H9 (cell line): ENCODE data around the gene DHX40. TPM values are rescaled to one million over a fixed set of nuclear protein-coding genes. Genes with fewer than 3 reads are reported as not detected.

ENCODE experiments used
- DNase-seq: peaks from one replicate; pipeline ENCODE4 v3.0.0-alpha.2; 2017
- H2AFZ ChIP-seq: one replicate; pipeline ENCODE4 v1.6.1; 2013; ENCODE audit warnings: mild to moderate bottlenecking, low read length, control low read depth, moderate library complexity
- H2AK5ac ChIP-seq: 2 replicates; pipeline ENCODE4 v1.6.1; 2013; ENCODE audit warnings: low read length, control low read depth, mixed read lengths; ENCODE audit not compliant: insufficient read length
- H2BK120ac ChIP-seq: one replicate; pipeline ENCODE4 v1.6.1; 2013; ENCODE audit warnings: low read depth, mild to moderate bottlenecking, low read length, control low read depth, inconsistent platforms; ENCODE audit not compliant: poor library complexity, severe bottlenecking
- H2BK12ac ChIP-seq: 2 replicates; pipeline ENCODE4 v1.6.1; 2013; ENCODE audit warnings: low read length, control low read depth, mixed read lengths, low read depth; ENCODE audit not compliant: insufficient read length
- H2BK15ac ChIP-seq: 2 replicates; pipeline ENCODE4 v1.6.1; 2013; ENCODE audit warnings: low read depth, low read length, control low read depth
- H2BK20ac ChIP-seq: one replicate; pipeline ENCODE4 v1.6.1; 2013; ENCODE audit warnings: low read depth, mild to moderate bottlenecking, low read length, control low read depth, inconsistent platforms; ENCODE audit not compliant: poor library complexity, severe bottlenecking
- H2BK5ac ChIP-seq: 2 replicates; pipeline ENCODE4 v1.6.1; 2013; ENCODE audit warnings: low read length, control low read depth, mixed read lengths; ENCODE audit not compliant: insufficient read length
- H3K14ac ChIP-seq: 2 replicates; pipeline ENCODE4 v1.6.1; 2013; ENCODE audit warnings: low read length, control low read depth; ENCODE audit not compliant: insufficient read depth
- H3K18ac ChIP-seq: 2 replicates; pipeline ENCODE4 v1.6.1; 2013; ENCODE audit warnings: low read depth, mild to moderate bottlenecking, mixed read lengths, low read length, control low read depth; ENCODE audit not compliant: insufficient read length
- H3K23ac ChIP-seq: 2 replicates; pipeline ENCODE4 v1.6.1; 2013; ENCODE audit warnings: low read length, control low read depth, mixed read lengths, low read depth; ENCODE audit not compliant: insufficient read length
- H3K23me2 ChIP-seq: 2 replicates; pipeline ENCODE4 v1.6.1; 2013; ENCODE audit warnings: low read depth, mild to moderate bottlenecking, mixed read lengths, low read length, control low read depth; ENCODE audit not compliant: insufficient read length, poor library complexity, severe bottlenecking
- H3K27ac ChIP-seq: 2 replicates; pipeline ENCODE4 v1.5.1; 2013; ENCODE audit warnings: low read length, control low read depth, mixed read lengths, low read depth; ENCODE audit not compliant: insufficient read length
- H3K27me3 ChIP-seq: 2 replicates; pipeline ENCODE4 v1.6.1; 2013; ENCODE audit warnings: low read length, control low read depth, inconsistent platforms; ENCODE audit not compliant: insufficient read depth
- H3K4ac ChIP-seq: 2 replicates; pipeline ENCODE4 v1.6.1; 2013; ENCODE audit warnings: low read depth, mild to moderate bottlenecking, control low read depth, inconsistent platforms, low read length, moderate library complexity
- H3K4me1 ChIP-seq: 2 replicates; pipeline ENCODE4 v1.6.1; 2013; ENCODE audit warnings: low read length, control low read depth, inconsistent platforms; ENCODE audit not compliant: insufficient read depth
- H3K4me2 ChIP-seq: 2 replicates; pipeline ENCODE4 v1.6.1; 2013; ENCODE audit warnings: low read length, control low read depth, mixed read lengths; ENCODE audit not compliant: insufficient read length, insufficient read depth
- H3K56ac ChIP-seq: 2 replicates; pipeline ENCODE4 v1.6.1; 2013; ENCODE audit warnings: low read depth, mild to moderate bottlenecking, mixed read lengths, low read length, control low read depth; ENCODE audit not compliant: insufficient read length
- H3K79me1 ChIP-seq: 2 replicates; pipeline ENCODE4 v1.6.1; 2013; ENCODE audit warnings: low read depth, mild to moderate bottlenecking, moderate library complexity, low read length, control low read depth, inconsistent platforms; ENCODE audit not compliant: insufficient read depth, poor library complexity, severe bottlenecking
- H3K79me2 ChIP-seq: 2 replicates; pipeline ENCODE4 v1.6.1; 2013; ENCODE audit warnings: low read length, control low read depth, inconsistent platforms; ENCODE audit not compliant: insufficient read depth
- H3K9ac ChIP-seq: 2 replicates; pipeline ENCODE4 v1.6.1; 2013; ENCODE audit warnings: low read length, control low read depth, mixed read lengths; ENCODE audit not compliant: insufficient read length; ENCODE audit errors: extremely low read depth
- H3K9me3 ChIP-seq: one replicate; pipeline ENCODE4 v1.6.1; 2013; ENCODE audit warnings: low read depth, low read length, inconsistent platforms; ENCODE audit not compliant: control insufficient read depth
- H3T11ph ChIP-seq: one replicate; pipeline ENCODE4 v1.6.1; 2013; ENCODE audit warnings: mild to moderate bottlenecking, low read length, control low read depth, inconsistent platforms
- H4K20me1 ChIP-seq: one replicate; pipeline ENCODE4 v1.6.1; 2013; ENCODE audit not compliant: control insufficient read depth, insufficient read length, insufficient read depth
- H4K5ac ChIP-seq: 2 replicates; pipeline ENCODE4 v1.6.1; 2013; ENCODE audit warnings: low read depth, mild to moderate bottlenecking, mixed read lengths, low read length, control low read depth; ENCODE audit not compliant: insufficient read length
- H4K8ac ChIP-seq: replicated peaks from 2 replicates; pipeline ENCODE4 v1.6.1; 2013; ENCODE audit warnings: low read length, control low read depth, mixed read lengths, low read depth; ENCODE audit not compliant: insufficient read length
- H4K91ac ChIP-seq: 2 replicates; pipeline ENCODE4 v1.6.1; 2013; ENCODE audit warnings: low read depth, mild to moderate bottlenecking, moderate library complexity, mixed read lengths, low read length, control low read depth; ENCODE audit not compliant: insufficient read length
- H3K27ac Mint-ChIP-seq, 3 experiments: 2 replicates in 2 of 3; 3 replicates in 1 of 3; pipeline ENCODE4 v1.8.0; 2020 to 2021; ENCODE audit warnings: mixed read lengths in 3 of 3, mild to moderate bottlenecking in 1 of 3, moderate library complexity in 1 of 3
- H3K27me3 Mint-ChIP-seq: 2 replicates; pipeline ENCODE4 v1.8.0; 2021; ENCODE audit warnings: low read depth, mild to moderate bottlenecking, moderate library complexity, mixed read lengths
- H3K36me3 Mint-ChIP-seq, 3 experiments: 2 replicates in 2 of 3; 3 replicates in 1 of 3; pipeline ENCODE4 v1.8.0; 2020 to 2021; ENCODE audit warnings: low read depth in 3 of 3, mixed read lengths in 3 of 3; ENCODE audit not compliant: insufficient read depth in 1 of 3
- H3K4me1 Mint-ChIP-seq, 2 experiments: 2 replicates each; pipeline ENCODE4 v1.8.0; 2020; ENCODE audit warnings: mixed read lengths in 2 of 2
- H3K4me3 Mint-ChIP-seq, 2 experiments: 2 replicates in 1 of 2; 3 replicates in 1 of 2; pipeline ENCODE4 v1.8.0; 2020 to 2021; ENCODE audit warnings: mild to moderate bottlenecking in 2 of 2, mixed read lengths in 2 of 2, moderate library complexity in 1 of 2
- H3K9me3 Mint-ChIP-seq, 2 experiments: 2 replicates in 1 of 2; 3 replicates in 1 of 2; pipeline ENCODE4 v1.8.0; 2020; ENCODE audit warnings: mild to moderate bottlenecking in 2 of 2, mixed read lengths in 2 of 2, moderate library complexity in 1 of 2
- CTCF ChIP-seq: fragments of 200-600 bp; sonication (generic); conservative IDR thresholded peaks from 3 replicates; pipeline ENCODE4 v1.8.0; 2021; ENCODE audit warnings: antibody characterized with exemption, mild to moderate bottlenecking
- WGBS: extraction: QIAGEN DNeasy Blood & Tissue Kit; methylation state at CpG from one replicate; pipeline ENCODE4 v1.1.7; 2013; ENCODE audit warnings: missing lambda C conversion rate, low lambda C conversion rate, mixed read lengths; ENCODE audit not compliant: insufficient read length; ENCODE audit errors: extremely low coverage; 5-methylcytosine and 5-hydroxymethylcytosine counted together
- total RNA-seq: library from RNA; stranded (reverse); gene quantifications from 2 replicates; pipeline ENCODE4 v1.2.1, GENCODE V29; 2021

DHX40 gene
- total RNA-seq, 1 experiment from 2014 or later = 28.8 TPM

DNA sequence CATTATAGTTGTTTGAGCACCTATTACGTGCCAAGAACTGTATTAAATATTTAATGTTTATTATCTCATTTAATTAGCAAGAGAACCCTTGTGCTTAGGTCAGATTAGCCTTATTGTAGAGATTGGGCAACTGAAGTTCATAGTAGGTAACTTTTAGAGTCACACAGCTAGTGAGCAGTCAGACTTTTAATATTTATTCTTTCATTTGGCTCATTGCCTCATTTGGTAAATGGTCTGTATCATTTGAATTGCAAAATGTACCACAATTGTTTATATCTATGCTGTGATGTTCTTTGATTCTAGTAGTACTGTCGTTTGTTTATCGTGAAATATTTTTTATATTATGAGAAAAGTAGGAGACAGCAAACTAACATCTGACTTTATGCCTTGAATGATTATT is 61.9 kb downstream of the DHX40 start:
- no peak overlapping the region for H2BK5ac ChIP-seq
- no peak overlapping the region for H3K4ac ChIP-seq
- H4K8ac ChIP-seq = no peak overlapping the region
- Mint-ChIP-seq H3K4me3 (no peak overlapping the region), H3K27me3 (no peaks in the 10 kb centered on the region), H3K4me1 (peaks cover 9 to 12% of the 10 kb centered on the region in 2 experiments), H3K27ac (no peak overlapping the region), H3K9me3 (no peaks in the 10 kb centered on the region; a peak in 1 of 5 replicates), H3K36me3 (peaks cover 13 to 20% (median 15%) of the 10 kb centered on the region in 3 experiments; a peak in 6 of 7 replicates)
- H2AFZ ChIP-seq = no peak overlapping the region
- no peak overlapping the region for H3K27ac ChIP-seq
- no peak overlapping the region for H3K4me2 ChIP-seq
- H3K23ac ChIP-seq = no peak overlapping the region
- no peak overlapping the region for H4K91ac ChIP-seq
- H3T11ph ChIP-seq = no peak overlapping the region
- no peak overlapping the region for H2AK5ac ChIP-seq
- no peaks in the 10 kb centered on the region for H3K23me2 ChIP-seq
- H3K79me2 ChIP-seq = peaks cover 81% of the 10 kb centered on the region
- H3K9ac ChIP-seq = no peak overlapping the region
- no peak overlapping the region for H2BK12ac ChIP-seq
- DNase-seq = no peak
- no peak overlapping the region for H2BK15ac ChIP-seq
- H3K4me1 ChIP-seq = no peaks in the 10 kb centered on the region; the same call in 1 of the 2 replicates
- WGBS = no CpG with 5 or more reads among the region's 3 CpGs
- no peaks in the 10 kb centered on the region for H3K9me3 ChIP-seq
- no peak overlapping the region for H4K5ac ChIP-seq
- H4K20me1 ChIP-seq = no peaks in the 10 kb centered on the region
- H2BK120ac ChIP-seq = no peak overlapping the region
- no peaks in the 10 kb centered on the region for H3K27me3 ChIP-seq
- no peak overlapping the region for H3K14ac ChIP-seq
- no peak for TF ChIP-seq CTCF
- H3K79me1 ChIP-seq = peaks cover 3% of the 10 kb centered on the region
- H3K56ac ChIP-seq = no peak overlapping the region
- H3K18ac ChIP-seq = no peak overlapping the region
- H2BK20ac ChIP-seq = no peak overlapping the region
